ENCODE data around the gene SLC2A4.

Gene SLC2A4

GRCh38 chr17:7322520-7323194 lies 41.1 kb downstream of the SLC2A4 start:
- in situ Hi-C loops (cut with MboI; ENCODE audit: low sequenced_read_pairs): no loop called here

DNA sequence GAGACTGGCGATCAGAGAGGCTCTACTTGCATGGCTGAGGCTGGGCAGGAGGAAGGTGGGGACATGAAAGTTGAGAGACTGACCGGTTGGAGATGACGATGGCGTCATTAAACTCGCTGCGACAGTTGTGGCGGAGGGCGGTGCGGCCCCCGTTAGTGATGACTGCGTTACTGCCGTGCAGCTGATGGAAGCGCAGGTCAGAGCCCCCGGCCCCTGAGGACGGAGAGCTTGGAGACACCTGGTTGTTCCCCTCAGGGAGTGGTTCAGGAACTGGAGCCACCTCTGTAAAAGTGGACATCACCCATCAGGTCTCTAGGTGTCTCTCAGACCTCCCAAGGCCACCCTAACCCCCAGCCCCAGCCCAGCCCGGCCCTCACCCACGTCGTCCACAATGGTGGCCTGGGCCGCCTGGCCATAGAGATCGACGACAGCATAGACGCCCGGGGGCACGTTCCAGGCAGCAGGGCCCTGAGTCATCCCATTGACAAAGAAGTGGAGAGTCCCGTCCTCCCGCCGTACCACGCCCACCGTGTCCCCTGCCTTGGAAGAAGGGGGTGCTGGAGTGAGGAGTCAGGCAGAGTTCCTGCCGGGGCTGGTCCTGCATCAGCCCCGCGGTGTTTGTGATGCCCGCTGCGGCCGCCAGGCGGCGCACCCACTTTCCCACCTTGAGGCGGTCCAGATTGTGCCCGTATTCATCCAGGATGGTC lies 42.4 kb downstream of the SLC2A4 start:
- in situ Hi-C loops (cut with MboI; ENCODE audit: low sequenced_read_pairs): no loop called here

DNA sequence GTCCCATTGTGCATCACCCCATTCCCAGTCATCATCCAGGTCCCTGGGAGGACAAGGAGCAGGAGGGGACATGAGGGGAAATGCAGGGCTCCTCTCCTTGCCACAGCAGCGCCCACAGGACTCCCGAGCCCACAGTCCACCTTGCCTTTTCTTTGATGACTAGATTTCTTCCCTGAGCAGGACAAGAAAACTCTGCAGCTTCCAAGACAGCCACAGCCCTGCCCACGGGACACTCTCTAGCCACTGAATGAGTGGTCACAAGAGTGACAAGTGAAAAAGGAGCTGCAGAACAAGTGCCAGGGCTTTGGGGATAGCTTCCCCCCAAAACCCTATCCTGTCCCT lies 42.9 kb downstream of the SLC2A4 start:
- in situ Hi-C loops (cut with MboI; ENCODE audit: low sequenced_read_pairs): no loop called here

DNA sequence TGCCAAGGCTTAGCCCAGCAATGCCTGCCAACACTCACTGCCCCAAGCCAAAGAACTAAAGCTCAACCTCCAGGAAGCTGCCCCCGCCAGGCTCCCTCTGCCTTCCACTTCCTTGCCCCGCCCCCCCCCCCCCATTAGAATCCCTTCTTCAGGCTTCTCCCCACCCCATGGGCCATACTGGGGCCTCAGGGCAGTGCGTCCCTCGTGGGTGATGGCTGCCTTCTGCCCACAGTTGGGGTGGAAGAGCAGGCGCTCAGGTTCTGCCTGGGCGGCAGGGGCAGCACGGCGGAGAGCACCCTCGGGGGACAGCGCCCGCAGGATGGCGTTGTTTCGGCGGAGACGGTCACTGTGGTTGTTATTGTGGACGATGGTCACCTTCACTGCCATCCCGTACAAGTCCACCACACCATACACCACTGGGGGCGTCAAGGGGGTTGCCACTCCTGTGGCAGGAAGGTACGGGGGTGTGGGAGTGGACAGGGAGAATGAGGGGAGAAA lies 43.6 kb downstream of the SLC2A4 start:
- in situ Hi-C loops (cut with MboI; ENCODE audit: low sequenced_read_pairs): loop anchor here (25.0 kb wide), 1 partner anchor 362 kb away; the partner anchor contains the start of genes TP53 and WRAP53

- in situ Hi-C loops (cut with MboI; ENCODE audit: low sequenced_read_pairs): loop anchor here (25.0 kb wide), 1 partner anchor 361 kb away; the partner anchor contains the start of genes TP53 and WRAP53
Measured at GRCh38 chr17:7326186-7326585, 44.7 kb downstream of the SLC2A4 start.

- in situ Hi-C loops (cut with MboI; ENCODE audit: low sequenced_read_pairs): loop anchor here (25.0 kb wide), 1 partner anchor 360 kb away; the partner anchor contains the start of genes TP53 and WRAP53
Measured at GRCh38 chr17:7327056-7327455, 45.5 kb downstream of the SLC2A4 start.

DNA sequence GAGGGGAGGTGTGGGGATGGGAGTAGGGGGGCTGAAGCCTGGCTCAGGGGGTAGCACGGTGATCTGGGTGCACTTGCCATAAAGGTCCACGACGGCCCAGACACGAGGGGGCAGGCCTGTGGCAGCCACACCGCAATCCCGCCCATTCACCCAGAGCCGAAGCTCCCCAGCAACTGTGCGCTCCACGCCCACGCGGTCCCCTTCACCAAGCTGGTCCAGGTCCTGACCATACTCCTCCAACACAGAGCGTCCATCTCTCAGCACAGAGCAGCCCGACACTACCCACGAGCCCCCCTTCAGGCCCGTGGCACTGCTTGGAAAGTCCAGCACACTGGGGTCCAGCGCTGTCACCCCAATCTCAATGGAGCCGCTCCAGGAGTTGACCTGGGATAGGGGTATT lies 46.0 kb downstream of the SLC2A4 start:
- in situ Hi-C loops (cut with MboI; ENCODE audit: low sequenced_read_pairs): loop anchor here (25.0 kb wide), 1 partner anchor 360 kb away; the partner anchor contains the start of genes TP53 and WRAP53

GRCh38 chr17:7328009-7328408 lies 46.5 kb downstream of the SLC2A4 start:
- in situ Hi-C loops (cut with MboI; ENCODE audit: low sequenced_read_pairs): loop anchor here (25.0 kb wide), 1 partner anchor 359 kb away; the partner anchor contains the start of genes TP53 and WRAP53

GRCh38 chr17:7328840-7329373 lies 47.4 kb downstream of the SLC2A4 start, which contains the start of gene NEURL4:
Gene NEURL4, minus strand, starts transcription at chr17:7329335. Its CDS starts 23 bp downstream, at chr17:7329312.
- in situ Hi-C loops (cut with MboI; ENCODE audit: low sequenced_read_pairs): loop anchor here (25.0 kb wide), 1 partner anchor 358 kb away; the partner anchor contains the start of genes TP53 and WRAP53

DNA sequence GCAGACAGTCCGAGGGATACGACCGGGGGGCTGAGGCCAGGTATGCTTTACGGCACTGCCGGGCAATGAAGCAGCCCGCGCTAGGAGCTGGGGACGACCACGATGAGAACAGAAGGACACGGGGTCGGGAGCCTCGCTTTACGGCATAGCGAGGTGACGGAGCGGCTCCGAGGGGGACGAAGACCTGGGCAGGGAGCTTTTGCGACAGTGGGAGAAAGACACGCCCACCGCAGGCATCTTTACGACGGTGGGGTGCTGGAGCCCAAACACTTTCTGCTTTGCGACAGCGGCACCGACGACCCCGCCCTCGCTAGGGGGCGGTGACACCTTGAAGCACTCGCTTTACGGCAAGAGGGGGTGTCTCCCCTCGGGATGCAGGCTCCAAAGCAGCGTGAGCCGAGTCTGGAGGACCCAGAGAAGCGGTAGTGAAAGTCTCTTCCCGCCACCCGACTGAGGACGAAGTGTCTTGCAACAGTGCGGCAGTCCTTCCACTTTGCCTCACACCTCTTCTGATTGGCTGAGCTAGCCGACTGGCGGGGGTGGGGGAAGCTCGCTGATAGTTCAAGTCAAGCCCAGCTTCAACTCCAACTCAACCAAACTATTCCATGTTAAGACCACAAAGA lies 48.0 kb downstream of the SLC2A4 start:
- in situ Hi-C loops (cut with MboI; ENCODE audit: low sequenced_read_pairs): loop anchor here (25.0 kb wide), 1 partner anchor 358 kb away; the partner anchor contains the start of genes TP53 and WRAP53

DNA sequence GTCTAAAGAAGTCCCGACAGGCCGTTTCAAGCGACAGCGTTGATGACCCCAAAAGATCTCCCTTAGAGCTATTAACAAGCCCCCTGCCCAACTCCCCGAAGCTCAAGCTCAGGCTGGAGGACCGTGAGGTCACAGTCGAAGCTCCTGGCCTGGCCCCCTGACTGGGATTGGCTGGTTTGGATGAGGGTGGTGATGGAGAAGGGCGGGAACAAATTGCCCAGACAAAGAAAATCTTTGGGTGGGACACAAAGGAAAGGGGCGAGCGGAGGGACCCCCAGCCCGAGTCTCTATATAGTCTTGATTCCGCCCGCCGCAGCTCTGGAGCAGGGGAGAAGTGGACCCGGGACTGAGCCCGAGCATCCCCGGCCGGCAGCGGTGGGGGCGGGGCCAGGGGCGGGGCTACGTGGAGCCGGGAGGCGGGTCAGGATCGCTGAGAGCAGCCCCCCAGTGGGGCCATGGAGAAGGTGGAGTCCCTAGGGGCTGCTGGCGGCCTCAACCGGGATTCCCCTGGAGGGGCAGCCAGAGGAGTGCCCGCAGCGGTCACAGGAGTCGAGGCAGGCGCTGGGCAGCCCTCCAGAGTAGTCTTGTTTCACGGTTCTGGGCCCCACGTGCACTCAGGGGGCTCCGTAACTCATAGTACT lies 48.6 kb downstream of the SLC2A4 start:
- in situ Hi-C loops (cut with MboI; ENCODE audit: low sequenced_read_pairs): loop anchor here (25.0 kb wide), 1 partner anchor 357 kb away; the partner anchor contains the start of genes TP53 and WRAP53

GRCh38 chr17:7330638-7331015 lies 49.1 kb downstream of the SLC2A4 start:
- in situ Hi-C loops (cut with MboI; ENCODE audit: low sequenced_read_pairs): loop anchor here (25.0 kb wide), 1 partner anchor 357 kb away; the partner anchor contains the start of genes TP53 and WRAP53

DNA sequence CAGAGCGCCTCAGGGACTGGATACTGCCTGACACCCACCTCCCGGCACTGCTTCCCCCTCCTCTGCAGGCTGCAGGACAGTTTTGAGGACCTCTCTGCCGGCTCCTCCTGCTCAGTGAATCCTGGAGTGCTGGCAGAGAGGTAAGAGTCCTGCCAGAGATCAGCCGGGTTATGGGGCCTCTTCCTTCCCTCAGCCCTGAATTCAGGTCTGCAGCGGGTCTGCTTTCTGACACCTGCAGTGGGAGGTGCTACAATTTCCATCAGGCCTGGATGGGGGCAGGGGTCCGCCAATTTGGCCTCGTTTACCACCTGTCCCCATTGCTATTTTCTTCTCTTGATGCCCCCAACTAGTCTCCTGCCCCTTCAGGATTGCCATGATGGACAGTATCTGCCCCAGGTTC lies 50.6 kb downstream of the SLC2A4 start:
- in situ Hi-C loops (cut with MboI; ENCODE audit: low sequenced_read_pairs): loop anchor here (25.0 kb wide), 1 partner anchor 355 kb away; the partner anchor contains the start of genes TP53 and WRAP53

GRCh38 chr17:7332600-7333069 lies 51.1 kb downstream of the SLC2A4 start:
- in situ Hi-C loops (cut with MboI; ENCODE audit: low sequenced_read_pairs): loop anchor here (25.0 kb wide), 1 partner anchor 355 kb away; the partner anchor contains the start of genes TP53 and WRAP53

DNA sequence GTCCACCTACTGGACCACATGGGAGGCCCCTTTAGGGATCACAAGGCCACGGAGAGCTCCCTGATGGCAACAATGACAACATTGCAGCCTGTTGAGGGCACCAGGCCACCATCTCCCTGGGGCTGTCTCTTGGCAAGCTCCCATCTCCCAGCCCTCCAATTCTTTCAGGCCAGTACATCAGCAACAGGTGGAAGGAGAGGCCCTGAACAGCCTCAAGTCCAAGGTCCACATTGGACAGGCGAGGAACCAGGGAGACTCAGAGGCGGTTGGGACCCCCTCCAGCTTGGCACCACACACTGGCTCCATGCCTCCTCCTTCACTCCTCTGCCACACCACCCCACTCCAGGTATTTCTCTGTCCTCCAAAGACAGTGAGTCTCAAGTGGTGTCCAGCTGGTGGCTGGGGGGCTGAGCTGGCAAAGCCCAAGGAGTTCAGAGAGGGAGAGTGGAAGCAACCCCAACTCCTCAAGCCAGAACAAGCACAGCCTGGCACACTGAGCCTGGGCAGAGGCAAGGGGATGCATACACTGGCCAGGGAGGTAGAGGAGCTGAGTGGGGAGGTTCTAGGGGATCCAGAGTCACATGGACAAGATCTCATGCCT lies 53.5 kb downstream of the SLC2A4 start:
- in situ Hi-C loops (cut with MboI; ENCODE audit: low sequenced_read_pairs): loop anchor here (25.0 kb wide), 1 partner anchor 352 kb away; the partner anchor contains the start of genes TP53 and WRAP53

- in situ Hi-C loops (cut with MboI; ENCODE audit: low sequenced_read_pairs): loop anchor here (25.0 kb wide), 1 partner anchor 352 kb away; the partner anchor contains the start of genes TP53 and WRAP53
Measured at GRCh38 chr17:7335765-7336164, 54.2 kb downstream of the SLC2A4 start.

- in situ Hi-C loops (cut with MboI; ENCODE audit: low sequenced_read_pairs): loop anchor here (25.0 kb wide), 1 partner anchor 351 kb away; the partner anchor contains the start of genes TP53 and WRAP53
Measured at GRCh38 chr17:7336240-7337175, 55.0 kb downstream of the SLC2A4 start, which contains the start of gene ACAP1. Gene ACAP1, plus strand, starts transcription at chr17:7336529. Its CDS starts 206 bp downstream, at chr17:7336735.

GRCh38 chr17:7337600-7337999 lies 56.1 kb downstream of the SLC2A4 start:
- in situ Hi-C loops (cut with MboI; ENCODE audit: low sequenced_read_pairs): loop anchor here (25.0 kb wide), 1 partner anchor 350 kb away; the partner anchor contains the start of genes TP53 and WRAP53

Measured in HL-60/S4 treated with phorbol 12-myristate 13-acetate at 8.2 ng/mL for 4 days and 3 days (cell line).